Transverse colon (tissue), 4 donors: ENCODE data around the gene ASTN1. TPM values are rescaled to one million over a fixed set of nuclear protein-coding genes. Genes with fewer than 3 reads are reported as not detected.

Experiments
- DNase-seq: peaks from one replicate; pipeline ENCODE4 v3.0.0-alpha.2; 2019
- H3K27ac ChIP-seq, 4 donors: fragments of 200-600 bp; sonication (generic); 2 replicates each; pipeline ENCODE4 v1.5.1; 2016 to 2018; ENCODE audit warnings: inconsistent platforms in 4 of 4
- H3K27me3 ChIP-seq: fragments of 200-600 bp; sonication (generic); 2 replicates; pipeline ENCODE4 v1.5.1; 2017; ENCODE audit warnings: inconsistent platforms
- H3K36me3 ChIP-seq, 4 donors: fragments of 200-600 bp; sonication (generic); 2 replicates each; pipeline ENCODE4 v1.5.1; 2017 to 2019; ENCODE audit warnings: inconsistent platforms in 4 of 4
- H3K4me1 ChIP-seq, 4 donors: fragments of 200-600 bp; sonication (generic); 2 replicates each; pipeline ENCODE4 v1.5.1; 2017 to 2020; ENCODE audit warnings: inconsistent platforms in 4 of 4
- H3K4me3 ChIP-seq, 4 donors: fragments of 200-600 bp; sonication (generic); 1 replicate in 1 of 4; 2 replicates in 3 of 4; pipeline versions ENCODE4 v1.5.1 to v1.6.1; 2017 to 2019; ENCODE audit warnings: inconsistent platforms in 4 of 4
- H3K9me3 ChIP-seq, 2 donors: fragments of 200-600 bp; sonication (generic); 2 replicates each; pipeline ENCODE4 v1.5.1; 2017 to 2019; ENCODE audit warnings: inconsistent platforms in 2 of 2
- CTCF ChIP-seq, 5 experiments: fragments of 200-600 bp in 3 of 5; fragments of 450-650 bp in 2 of 5; sonication (generic) in 3 of 5; IDR thresholded peaks; 1 replicate in 2 of 5; 2 replicates in 3 of 5; pipeline ENCODE4 v1.5.1; 2016 to 2017; ENCODE audit warnings: antibody characterized with exemption in 5 of 5, inconsistent platforms in 3 of 5, mild to moderate bottlenecking in 2 of 5, moderate library complexity in 1 of 5
- EP300 ChIP-seq: sonication (generic); formaldehyde crosslinking; IDR thresholded peaks from one replicate; pipeline ENCODE4 v1.6.1; 2017; ENCODE audit warnings: antibody characterized with exemption, low read depth
- POLR2A ChIP-seq: fragments of 450-650 bp; IDR thresholded peaks from one replicate; pipeline ENCODE4 v1.6.1; 2016; ENCODE audit warnings: antibody characterized with exemption, mild to moderate bottlenecking, moderate library complexity
- POLR2AphosphoS5 ChIP-seq, 3 donors: sonication (generic); formaldehyde crosslinking; IDR thresholded peaks; one replicate each; pipeline ENCODE4 v1.6.1; 2016; ENCODE audit warnings: antibody characterized with exemption in 3 of 3
- WGBS, 2 donors: methylation state at CpG; one replicate each; pipeline ENCODE4 v1.1.5; 2018; ENCODE audit warnings: low coverage in 1 of 2; 5-methylcytosine and 5-hydroxymethylcytosine counted together
- in situ Hi-C, 4 donors: fragments of 200-750 bp; cut with MboI; loops; one replicate each; pipeline versions ENCODE4 v1.15.0 to v1.15.1; 2017; ENCODE audit warnings: low sequenced_read_pairs in 3 of 4, low pct_ligation_motif_present in 1 of 4, low pct_unique_long_range_greater_than_20kb in 1 of 4
- intact Hi-C: fragments of 100-400 bp; cut with DNase I; formaldehyde crosslinking; loops from one replicate; pipeline ENCODE4 v1.15.1; 2023; ENCODE audit warnings: low total_unique reads
- total RNA-seq, 4 donors: library from RNA; depleted of rRNA; stranded (reverse); fragments of >200 nt; gene quantifications; one replicate each; pipeline ENCODE4 v1.1.0, GENCODE V29; 2016

Gene ASTN1
- total RNA-seq, 4 donors from 2014 or later: 0.27 to 3.0 (median 0.74) TPM

GRCh38 chr1:177092001-177092400 is 72.5 kb downstream of the ASTN1 start:
- in situ Hi-C loops (no loop called here), intact Hi-C loops (no loop called here)
- DNase-seq: no peak
- H3K9me3 ChIP-seq: no peaks in the 10 kb centered on the region
- no peaks in the 10 kb centered on the region for H3K4me1 ChIP-seq
- no peak overlapping the region for H3K4me3 ChIP-seq
- no peaks in the 10 kb centered on the region for H3K36me3 ChIP-seq
- no peaks in the 10 kb centered on the region for H3K27me3 ChIP-seq
- no peak for TF ChIP-seq CTCF (IDR thresholded peaks at IDR 0.05)
- no peak for TF ChIP-seq EP300
- no peak for TF ChIP-seq POLR2AphosphoS5 (IDR thresholded peaks at IDR 0.05)
- TF ChIP-seq POLR2A: no peak
- no peak overlapping the region for H3K27ac ChIP-seq

GRCh38 chr1:177091040-177091439 is 73.5 kb downstream of the ASTN1 start:
- DNase-seq: no peak
- in situ Hi-C loops: no loop called here
- intact Hi-C loops: no loop called here
- Histone ChIP-seq H3K4me3 (no peak overlapping the region), H3K9me3 (no peaks in the 10 kb centered on the region), H3K4me1 (no peaks in the 10 kb centered on the region), H3K27ac (no peak overlapping the region), H3K27me3 (no peaks in the 10 kb centered on the region), H3K36me3 (no peaks in the 10 kb centered on the region)
- TF ChIP-seq POLR2A: no peak
- TF ChIP-seq CTCF (IDR thresholded peaks at IDR 0.05): no peak
- TF ChIP-seq POLR2AphosphoS5 (IDR thresholded peaks at IDR 0.05): no peak
- TF ChIP-seq EP300: no peak
- WGBS, 2 donors: 46 to 56% methylated on average over 1 of the region's 1 CpG

DNA sequence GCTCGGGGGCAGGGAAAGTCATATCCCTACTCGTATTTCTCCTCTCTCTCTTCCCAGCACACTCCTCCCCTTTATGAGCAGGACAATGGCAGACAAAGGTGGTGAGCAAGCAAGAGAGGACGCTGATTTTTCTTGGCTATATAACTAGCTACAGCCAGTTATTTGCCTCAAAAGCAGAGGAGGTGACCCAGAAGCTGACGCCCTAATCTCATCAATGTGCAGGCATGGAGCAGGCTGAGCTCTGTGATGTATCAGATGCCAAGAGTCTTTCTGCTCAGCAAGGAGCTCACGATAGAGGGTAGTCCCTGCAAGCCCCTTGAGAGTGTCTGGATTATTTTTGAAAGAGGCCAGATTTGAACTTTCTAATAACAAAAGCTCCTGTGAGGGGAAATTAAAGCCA is 75.5 kb downstream of the ASTN1 start:
- intact Hi-C loops (no loop called here), in situ Hi-C loops (no loop called here)
- Histone ChIP-seq H3K36me3 (no peaks in the 10 kb centered on the region), H3K27ac (no peak overlapping the region), H3K27me3 (no peaks in the 10 kb centered on the region), H3K4me3 (no peak overlapping the region), H3K9me3 (no peaks in the 10 kb centered on the region), H3K4me1 (no peaks in the 10 kb centered on the region)
- WGBS, 2 donors: 49 to 65% methylated on average over 4 to 5 of the region's 5 CpGs
- no peak for DNase-seq
- TF ChIP-seq POLR2A: no peak
- no peak for TF ChIP-seq POLR2AphosphoS5 (IDR thresholded peaks at IDR 0.05)
- no peak for TF ChIP-seq EP300
- no peak for TF ChIP-seq CTCF (IDR thresholded peaks at IDR 0.05)

DNA sequence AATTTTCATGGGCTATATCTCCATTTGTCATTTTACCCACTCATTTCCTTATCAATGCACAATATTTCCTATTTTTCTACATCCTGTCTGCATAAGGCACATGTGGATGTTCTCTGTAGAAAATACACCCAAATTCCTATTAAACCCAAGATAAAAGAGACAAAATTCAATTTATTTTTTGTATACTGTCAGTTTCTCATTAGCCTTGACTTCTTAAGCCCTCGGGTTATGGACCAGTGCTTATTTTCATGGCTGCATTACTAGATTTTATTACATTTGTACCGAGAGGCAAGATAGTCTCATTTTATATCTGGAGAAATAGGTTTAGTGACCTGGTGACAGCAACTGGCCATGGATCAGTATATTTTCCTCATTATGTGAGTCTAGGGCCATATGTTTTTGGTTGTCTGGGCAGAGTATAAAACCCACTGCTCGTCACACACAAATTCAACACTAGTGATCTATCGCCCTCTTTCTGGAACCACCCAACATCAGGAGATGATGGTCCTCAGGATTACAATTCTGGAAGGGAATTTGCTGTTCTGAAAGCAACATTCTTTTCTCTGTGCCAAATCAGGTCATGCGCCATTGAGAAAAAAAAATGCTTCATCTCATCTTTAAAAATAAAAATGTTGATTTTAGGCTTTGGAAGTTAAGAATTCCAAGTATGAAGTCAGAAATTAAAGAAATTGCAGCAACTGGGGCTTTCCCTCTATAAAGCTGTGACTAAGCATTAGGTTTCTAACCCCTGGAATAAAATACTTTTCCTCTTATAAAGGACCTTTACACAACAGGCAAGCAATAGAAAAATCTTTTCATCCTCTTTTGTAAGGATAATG is 81.4 kb downstream of the ASTN1 start:
- no peak for TF ChIP-seq CTCF (IDR thresholded peaks at IDR 0.05)
- no peak for TF ChIP-seq EP300
- TF ChIP-seq POLR2AphosphoS5 (IDR thresholded peaks at IDR 0.05): no peak
- no peak for TF ChIP-seq POLR2A
- intact Hi-C loops: no loop called here
- in situ Hi-C loops: no loop called here
- Histone ChIP-seq H3K9me3 (no peaks in the 10 kb centered on the region), H3K4me3 (no peak overlapping the region), H3K27ac (no peak overlapping the region), H3K36me3 (no peaks in the 10 kb centered on the region), H3K27me3 (no peaks in the 10 kb centered on the region), H3K4me1 (no peaks in the 10 kb centered on the region)
- 79 to 80% methylated on average over 4 to 5 of the region's 5 CpGs for WGBS, 2 donors
- DNase-seq: no peak
